Measurements from ENCODE around the gene AGMO. TPM values are rescaled to one million over a fixed set of nuclear protein-coding genes. Genes with fewer than 3 reads are reported as not detected.
"Not testable (repeated sequence)": the region's sequence is repeated elsewhere in the genome, so short reads cannot be mapped to it uniquely, and the experiment has no call there.

Gene AGMO
- total RNA-seq, 2 experiments from 2014 or later, result not detected

- intact Hi-C loops (cut with micrococcal nuclease), result loop anchor here (5.0 kb wide), 1 partner anchor 763 kb away; no protein-coding TSS in a partner anchor
Observed at GRCh38 chr7:15308821-15309220, 253.0 kb downstream of the AGMO start.

GRCh38 chr7:15306296-15306695 is 255.5 kb downstream of the AGMO start:
- POLR2A ChIA-PET, result no interaction called here
- intact Hi-C loops (cut with micrococcal nuclease), result loop anchor here (5.0 kb wide), 1 partner anchor 766 kb away; no protein-coding TSS in a partner anchor
- no peak for ATAC-seq

More at GRCh38 chr7:15308821-15309220, 253.0 kb downstream of the AGMO start:
- Mint-ChIP-seq H3K4me1 (ENCODE audit: low read depth) (no peaks in the 10 kb centered on the region), H3K27ac (no peak overlapping the region), H3K27me3 (no peaks in the 10 kb centered on the region), H3K9me3 (peaks cover 2% of the 10 kb centered on the region), H3K4me3 (no peak overlapping the region), H3K36me3 (ENCODE audit: low read depth) (no peaks in the 10 kb centered on the region)
- DNase-seq, result no peak
- no peak for ATAC-seq
- POLR2A ChIA-PET, result no interaction called here
- CTCF ChIA-PET, result no interaction called here
- TF ChIP-seq CTCF (IDR thresholded peaks at IDR 0.05), result no peak

GRCh38 chr7:15305002-15305600 is 256.7 kb downstream of the AGMO start:
- intact Hi-C loops (cut with micrococcal nuclease), result loop anchor here (5.0 kb wide), 1 partner anchor 767 kb away; no protein-coding TSS in a partner anchor
- ChIA-PET POLR2A (no interaction called here), CTCF (no interaction called here)
- Mint-ChIP-seq H3K36me3 (ENCODE audit: low read depth) (no peaks in the 10 kb centered on the region), H3K27ac (no peak overlapping the region), H3K4me1 (ENCODE audit: low read depth) (no peaks in the 10 kb centered on the region), H3K27me3 (no peaks in the 10 kb centered on the region), H3K4me3 (no peak overlapping the region), H3K9me3 (no peaks in the 10 kb centered on the region)
- ATAC-seq (no peak), DNase-seq (peak; percentile 35)
- peak; percentile 43 for TF ChIP-seq CTCF (IDR thresholded peaks at IDR 0.05)

More at GRCh38 chr7:15306296-15306695, 255.5 kb downstream of the AGMO start:
- Mint-ChIP-seq H3K27me3 (no peaks in the 10 kb centered on the region), H3K36me3 (ENCODE audit: low read depth) (no peaks in the 10 kb centered on the region), H3K9me3 (no peaks in the 10 kb centered on the region), H3K4me1 (ENCODE audit: low read depth) (no peaks in the 10 kb centered on the region), H3K27ac (no peak overlapping the region), H3K4me3 (no peak overlapping the region)
- DNase-seq, result no peak
- CTCF ChIA-PET, result no interaction called here
- no peak for TF ChIP-seq CTCF (IDR thresholded peaks at IDR 0.05)

- Mint-ChIP-seq H3K4me1 (ENCODE audit: low read depth) (no peaks in the 10 kb centered on the region), H3K27me3 (no peaks in the 10 kb centered on the region), H3K9me3 (peaks cover 3% of the 10 kb centered on the region), H3K4me3 (no peak overlapping the region), H3K36me3 (ENCODE audit: low read depth) (no peaks in the 10 kb centered on the region), H3K27ac (no peak overlapping the region)
- DNase-seq (no peak), ATAC-seq (no peak)
- ChIA-PET POLR2A (no interaction called here), CTCF (no interaction called here)
- no peak for TF ChIP-seq CTCF (IDR thresholded peaks at IDR 0.05)
- intact Hi-C loops (cut with micrococcal nuclease), result no loop called here
Observed at GRCh38 chr7:15303357-15303756, 258.5 kb downstream of the AGMO start.

- CTCF ChIA-PET; H3K4me3 Mint-ChIP-seq; DNase-seq; H3K9me3 Mint-ChIP-seq; H3K27me3 Mint-ChIP-seq; H3K27ac Mint-ChIP-seq; H3K4me1 Mint-ChIP-seq (ENCODE audit: low read depth); POLR2A ChIA-PET; H3K36me3 Mint-ChIP-seq (ENCODE audit: low read depth); ATAC-seq; intact Hi-C loops (cut with micrococcal nuclease): not testable (repeated sequence)
Observed at GRCh38 chr7:15300986-15301385, 260.8 kb downstream of the AGMO start.
